Sciatic nerve (tissue), 2 donors: ENCODE data around the gene MYO1D. TPM values are rescaled to one million over a fixed set of nuclear protein-coding genes. Genes with fewer than 3 reads are reported as not detected.
A peak's percentile ranks its signal among the peaks of the same experiment; 100 is the strongest.
"Not testable (repeated sequence)": the region's sequence is repeated elsewhere in the genome, so short reads cannot be mapped to it uniquely, and the experiment has no call there.

Experiments used
- ATAC-seq: fragments of 200-7000 bp; cut with Tn5 transposase; one replicate; pipeline ENCODE4 v1.9.1; 2020; ENCODE audit warnings: mild to moderate bottlenecking, moderate library complexity
- DNase-seq: peaks from one replicate; pipeline ENCODE4 v3.0.0-alpha.2; 2020; ENCODE audit warnings: low spot score
- intact Hi-C: fragments of 100-400 bp; cut with DNase I; formaldehyde crosslinking; loops from one replicate; pipeline ENCODE4 v1.14.2; 2022
- total RNA-seq: library from RNA; stranded (reverse); fragmentation: NEBNext Ultra II Directional; extraction: Animal tissue kit (Norgen Biotek cat#: 25700); gene quantifications from one replicate; pipeline ENCODE4 v1.2.1, GENCODE V29; 2021
- donor health status: DM: no; HTN: no; CAD: no.
- donor health status: DM: no; HTN: no; CAD: no.

MYO1D gene
- total RNA-seq = 57.8 TPM

DNA sequence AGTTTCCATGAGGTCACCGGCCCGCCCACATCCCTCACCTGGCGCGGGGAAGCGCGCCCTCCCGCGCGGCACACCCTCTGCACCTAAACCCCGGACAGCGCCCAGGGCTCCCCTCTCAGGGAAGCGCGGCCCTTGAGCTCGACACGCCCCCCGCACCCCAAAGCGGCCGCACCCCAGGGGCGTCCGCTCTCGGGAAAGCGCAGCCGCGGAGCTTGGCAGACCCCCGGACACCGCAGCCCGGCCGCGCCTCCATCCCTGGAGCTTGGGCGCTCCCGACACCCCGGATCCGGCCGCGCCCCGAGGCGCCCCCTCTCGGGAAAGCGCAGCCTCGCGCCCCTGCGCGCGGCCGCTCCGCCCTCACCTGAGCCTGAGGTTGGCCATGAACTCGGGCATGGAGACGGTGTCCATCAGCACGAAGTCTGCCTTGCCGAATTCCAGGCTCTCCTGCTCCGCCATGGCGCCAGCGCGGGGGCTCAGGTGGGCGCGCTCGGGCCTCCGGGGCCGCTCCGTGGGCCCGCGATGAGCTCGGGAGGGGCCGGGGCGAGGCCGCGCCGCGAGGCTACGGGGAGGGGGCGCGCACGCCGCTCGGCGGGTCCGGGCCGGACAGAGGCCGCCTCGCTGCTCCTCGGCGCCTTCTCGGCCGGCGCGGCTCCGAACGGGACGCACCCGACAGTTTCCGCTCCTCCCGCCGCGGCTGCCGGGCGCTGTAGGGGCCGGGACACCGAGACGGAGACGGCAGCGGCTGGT lies at the start of gene MYO1D:
Gene MYO1D, minus strand, starts transcription at position 708 of the 747 bp plus-strand sequence. Its CDS starts 252 bp downstream, at position 456.
- ATAC-seq = peak; percentile 34
- intact Hi-C loops = loop anchor here (10.0 kb wide), 1 partner anchor 92 kb away; no protein-coding TSS in a partner anchor
- peak; percentile 76 for DNase-seq

DNA sequence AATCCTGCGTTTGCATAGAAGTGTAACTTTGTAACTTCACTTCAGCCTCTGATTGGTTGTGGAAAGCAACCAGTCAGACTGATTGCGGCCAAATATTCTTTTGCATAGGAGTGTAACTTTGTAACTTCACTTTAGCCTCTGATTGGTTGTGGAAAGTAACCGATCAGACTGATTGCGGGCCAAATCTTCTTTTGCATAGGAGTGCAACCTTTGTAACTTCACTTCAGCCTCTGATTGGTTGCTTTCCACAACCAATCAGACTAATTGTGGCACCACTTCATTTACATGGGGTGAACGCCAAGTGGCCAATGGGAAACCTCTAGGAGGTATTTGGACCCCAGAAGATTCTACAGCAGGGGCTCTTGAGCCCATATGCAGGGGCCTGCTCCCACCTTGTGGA lies 49.3 kb upstream of the MYO1D start:
- ATAC-seq (no peak), DNase-seq (no peak)
- intact Hi-C loops = no loop called here

- ATAC-seq, DNase-seq, intact Hi-C loops: not testable (repeated sequence)
Observed at GRCh38 chr17:32923905-32924304, 47.0 kb upstream of the MYO1D start.

DNA sequence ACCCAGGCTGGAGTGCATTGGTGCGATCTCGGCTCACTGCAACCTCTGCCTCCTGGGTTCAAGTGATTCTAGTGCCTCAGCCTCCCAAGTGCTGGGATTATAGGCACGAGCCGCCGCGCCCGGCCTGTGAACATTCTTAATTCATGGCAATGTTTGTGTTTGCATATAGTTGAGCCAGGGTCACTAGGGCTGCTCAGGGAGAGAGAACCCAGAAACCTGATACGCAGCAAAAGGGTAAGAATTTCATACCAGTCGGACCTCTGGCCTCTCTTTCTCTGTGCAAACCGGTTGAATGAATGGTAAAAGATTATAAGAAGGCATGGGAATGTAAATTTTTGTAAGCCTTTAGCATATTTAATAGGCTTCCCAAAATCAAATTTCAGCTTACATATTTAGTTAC lies 44.1 kb upstream of the MYO1D start:
- intact Hi-C loops = no loop called here
- ATAC-seq (no peak), DNase-seq (no peak)

DNA sequence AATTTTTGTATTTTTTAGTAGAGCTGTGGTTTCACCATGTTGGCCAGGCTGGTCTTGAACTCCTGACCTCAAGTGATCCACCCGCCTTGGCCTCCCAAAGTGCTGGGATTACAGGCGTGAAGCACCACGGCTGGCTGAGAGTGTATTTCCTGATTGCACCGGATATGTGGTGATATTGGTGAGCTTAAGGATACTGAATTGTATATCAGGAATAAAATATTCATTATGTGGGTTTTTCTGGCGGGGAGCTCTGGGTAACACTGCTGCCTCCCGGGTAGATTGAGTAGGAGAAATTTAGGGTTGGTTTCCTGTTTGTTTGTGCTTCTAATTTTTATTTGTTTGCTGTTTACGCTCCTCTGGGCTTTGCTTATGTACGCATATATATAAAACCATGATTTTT lies 43.4 kb upstream of the MYO1D start:
- DNase-seq (no peak), ATAC-seq (no peak)
- intact Hi-C loops = no loop called here

GRCh38 chr17:32919876-32920275 lies 43.0 kb upstream of the MYO1D start:
- DNase-seq, intact Hi-C loops, ATAC-seq: not testable (repeated sequence)

GRCh38 chr17:32917842-32918241 lies 40.9 kb upstream of the MYO1D start:
- intact Hi-C loops = no loop called here
- ATAC-seq (no peak), DNase-seq (no peak)

DNA sequence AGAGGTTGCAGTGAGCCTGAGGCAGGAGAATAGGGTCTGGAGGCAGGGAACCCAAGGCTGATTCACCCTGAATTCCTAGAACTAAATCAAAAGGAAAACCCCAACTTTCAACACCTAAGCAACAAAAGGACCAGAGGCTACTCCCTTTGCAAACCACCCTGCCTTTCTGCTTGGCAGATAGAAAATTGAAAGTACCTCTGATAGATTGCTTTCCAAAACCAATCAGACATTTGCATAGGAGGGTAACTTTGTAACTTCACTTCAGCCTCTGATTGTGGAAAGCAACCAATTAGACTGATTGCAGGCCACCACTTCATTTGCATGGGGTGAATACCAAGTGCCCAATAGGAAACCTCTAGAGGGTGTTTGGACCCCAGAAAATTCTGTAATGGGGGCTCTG lies 40.2 kb upstream of the MYO1D start:
- ATAC-seq = no peak
- intact Hi-C loops = no loop called here
- no peak for DNase-seq

DNA sequence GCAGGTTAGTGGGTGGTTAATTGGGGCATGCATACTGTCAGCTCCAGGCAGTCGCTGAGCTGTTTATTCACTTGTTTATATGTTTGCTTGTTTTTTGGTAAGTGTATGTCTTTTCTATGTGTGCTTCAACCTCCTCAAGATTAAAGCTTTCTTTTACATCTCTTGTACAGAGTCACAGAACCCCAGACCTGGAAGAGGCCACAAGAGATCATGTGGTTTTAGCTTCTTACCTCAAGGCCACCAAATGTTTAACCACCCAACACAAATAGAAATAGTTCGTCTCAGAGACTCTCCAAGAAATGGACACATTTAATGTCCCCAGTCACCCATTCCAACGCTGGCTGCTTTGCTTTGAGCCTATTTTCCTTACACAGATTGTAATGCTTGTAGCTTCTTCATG lies 39.2 kb upstream of the MYO1D start:
- DNase-seq (no peak), ATAC-seq (no peak)
- intact Hi-C loops = no loop called here

GRCh38 chr17:32915245-32915644 lies 38.3 kb upstream of the MYO1D start:
- no peak for ATAC-seq
- DNase-seq = no peak
- intact Hi-C loops = no loop called here

DNA sequence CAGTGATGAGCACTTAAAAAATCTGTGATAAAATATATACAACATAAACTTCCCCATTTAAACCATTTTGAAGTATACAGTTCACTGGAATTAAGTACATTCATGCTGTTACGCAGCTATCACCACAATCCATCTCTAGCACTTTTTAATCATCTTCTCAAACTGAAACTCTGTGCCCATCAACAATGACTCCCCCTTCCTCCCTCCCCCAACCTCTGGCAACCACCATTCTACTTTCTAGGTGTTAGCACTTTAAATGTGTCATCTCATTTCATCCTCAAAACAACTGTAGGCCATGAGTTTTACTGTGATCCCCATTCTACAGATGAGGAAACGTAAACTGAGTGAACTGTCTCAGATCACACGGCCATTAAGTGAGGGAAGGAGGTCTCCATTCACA lies 37.3 kb upstream of the MYO1D start:
- intact Hi-C loops = no loop called here
- ATAC-seq = no peak

GRCh38 chr17:32913593-32913992 lies 36.7 kb upstream of the MYO1D start:
- intact Hi-C loops = no loop called here
- no peak for ATAC-seq
- no peak for DNase-seq

More for the DNA sequence above, 37.3 kb upstream of the MYO1D start:
- no peak for DNase-seq

- DNase-seq = peak; percentile 62
- ATAC-seq = peak; percentile 92
- intact Hi-C loops = no loop called here
Observed at GRCh38 chr17:32912218-32912897, 35.4 kb upstream of the MYO1D start.

GRCh38 chr17:32910769-32911168 lies 33.8 kb upstream of the MYO1D start:
- ATAC-seq (no peak), DNase-seq (no peak)
- intact Hi-C loops = no loop called here

DNA sequence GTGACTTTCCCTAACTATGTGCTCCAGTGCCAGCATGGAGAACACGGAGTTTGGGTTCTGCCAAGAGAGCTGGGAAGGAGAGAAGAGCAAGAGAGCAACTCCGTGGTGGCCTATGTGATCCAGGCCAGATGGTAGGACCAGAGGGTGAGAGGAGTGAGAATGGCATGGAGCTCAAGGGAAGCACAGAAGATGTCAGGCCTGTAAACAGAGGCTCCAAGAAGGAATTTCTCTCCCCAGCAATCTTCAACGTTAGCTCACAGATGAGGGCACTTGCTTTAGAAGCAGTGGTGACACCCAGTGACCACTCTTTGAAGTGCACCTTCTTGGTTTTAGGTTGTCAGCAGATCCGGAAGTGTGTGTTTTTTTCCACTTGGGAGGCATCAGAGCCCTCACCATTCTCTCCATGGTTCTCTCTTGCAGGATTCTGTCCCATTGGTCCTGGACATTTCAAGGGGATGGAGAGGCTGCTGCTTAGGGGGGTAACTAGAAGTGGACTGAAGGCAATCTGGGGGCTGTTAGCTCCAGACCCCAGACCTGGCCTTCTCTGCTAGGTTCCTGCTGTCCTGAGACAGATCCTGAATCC lies 33.0 kb upstream of the MYO1D start:
- intact Hi-C loops = no loop called here
- peak; percentile 81 for ATAC-seq
- DNase-seq = peak; percentile 80

- intact Hi-C loops = no loop called here
- ATAC-seq = no peak
- DNase-seq = no peak
Observed at GRCh38 chr17:32907583-32907982, 30.7 kb upstream of the MYO1D start.

- intact Hi-C loops = no loop called here
- ATAC-seq (no peak), DNase-seq (no peak)
Observed at GRCh38 chr17:32904891-32905290, 28.0 kb upstream of the MYO1D start.

GRCh38 chr17:32903774-32904673 lies 27.1 kb upstream of the MYO1D start:
- intact Hi-C loops = no loop called here
- ATAC-seq = no peak

GRCh38 chr17:32901743-32902142 lies 24.8 kb upstream of the MYO1D start:
- DNase-seq = no peak
- intact Hi-C loops = no loop called here
- no peak for ATAC-seq

More at GRCh38 chr17:32903774-32904673, 27.1 kb upstream of the MYO1D start:
- no peak for DNase-seq
